Dendritic cell treated with granulocyte-macrophage colony-stimulating factor and Interleukin-4, amounts not matched to agents 40 ng/mL and 50 ng/mL, for 4 days (primary cell): Measurements from ENCODE around the gene CHAMP1.
"Not testable (repeated sequence)": the region's sequence is repeated elsewhere in the genome, so short reads cannot be mapped to it uniquely, and the experiment has no call there.

Experiments
- H3K27ac Mint-ChIP-seq: one replicate; pipeline ENCODE4 v1.8.0; 2022; ENCODE audit warnings: mild to moderate bottlenecking, mixed read lengths
- H3K27me3 Mint-ChIP-seq: one replicate; pipeline ENCODE4 v1.8.0; 2022; ENCODE audit warnings: mild to moderate bottlenecking, mixed read lengths
- H3K36me3 Mint-ChIP-seq: one replicate; pipeline ENCODE4 v1.8.0; 2022; ENCODE audit warnings: low read depth, mixed read lengths
- H3K4me1 Mint-ChIP-seq: one replicate; pipeline ENCODE4 v1.8.0; 2022; ENCODE audit warnings: low read depth, mixed read lengths
- H3K4me3 Mint-ChIP-seq: one replicate; pipeline ENCODE4 v1.8.0; 2022; ENCODE audit warnings: mild to moderate bottlenecking, moderate library complexity, mixed read lengths
- H3K9me3 Mint-ChIP-seq: one replicate; pipeline ENCODE4 v1.8.0; 2022; ENCODE audit warnings: mixed read lengths
- intact Hi-C: fragments of 100-400 bp; cut with micrococcal nuclease; formaldehyde crosslinking; loops from one replicate; pipeline ENCODE4 v1.15.0; 2022

Gene CHAMP1

GRCh38 chr13:114333881-114334280, 19.6 kb downstream of the CHAMP1 start:
- H3K36me3 Mint-ChIP-seq, H3K4me3 Mint-ChIP-seq, H3K9me3 Mint-ChIP-seq, H3K27me3 Mint-ChIP-seq, intact Hi-C loops, H3K27ac Mint-ChIP-seq, H3K4me1 Mint-ChIP-seq: not testable (repeated sequence)

- Mint-ChIP-seq H3K27me3 (no peaks in the 10 kb centered on the region), H3K4me3 (no peak overlapping the region), H3K27ac (no peak overlapping the region), H3K4me1 (peaks cover 4% of the 10 kb centered on the region), H3K36me3 (peaks cover 3% of the 10 kb centered on the region), H3K9me3 (no peaks in the 10 kb centered on the region)
- intact Hi-C loops = no loop called here
These were observed 20.2 kb downstream of the CHAMP1 start for GRCh38 chr13:114334305-114335053.

- H3K9me3 Mint-ChIP-seq, intact Hi-C loops, H3K4me1 Mint-ChIP-seq, H3K27ac Mint-ChIP-seq, H3K36me3 Mint-ChIP-seq, H3K27me3 Mint-ChIP-seq, H3K4me3 Mint-ChIP-seq: not testable (repeated sequence)
These were observed 22.2 kb downstream of the CHAMP1 start for GRCh38 chr13:114336457-114336856.

GRCh38 chr13:114338959-114339358, 24.7 kb downstream of the CHAMP1 start:
- intact Hi-C loops = no loop called here
- H3K4me3 Mint-ChIP-seq = no peak overlapping the region

GRCh38 chr13:114339857-114340534, 25.7 kb downstream of the CHAMP1 start:
- no peak overlapping the region for H3K4me3 Mint-ChIP-seq
- no peak overlapping the region for H3K27ac Mint-ChIP-seq
- peaks cover under 1% of the 10 kb centered on the region for H3K27me3 Mint-ChIP-seq
- intact Hi-C loops = no loop called here
- peaks cover 5% of the 10 kb centered on the region for H3K4me1 Mint-ChIP-seq
- H3K36me3 Mint-ChIP-seq = no peaks in the 10 kb centered on the region
- no peaks in the 10 kb centered on the region for H3K9me3 Mint-ChIP-seq

More at GRCh38 chr13:114338959-114339358, 24.7 kb downstream of the CHAMP1 start:
- no peaks in the 10 kb centered on the region for H3K36me3 Mint-ChIP-seq
- peaks cover 7% of the 10 kb centered on the region for H3K4me1 Mint-ChIP-seq
- no peaks in the 10 kb centered on the region for H3K27me3 Mint-ChIP-seq
- H3K27ac Mint-ChIP-seq = no peak overlapping the region
- H3K9me3 Mint-ChIP-seq = no peaks in the 10 kb centered on the region

GRCh38 chr13:114341003-114341777, 26.9 kb downstream of the CHAMP1 start:
- intact Hi-C loops = no loop called here
- peaks cover 5% of the 10 kb centered on the region for H3K4me1 Mint-ChIP-seq
- no peaks in the 10 kb centered on the region for H3K36me3 Mint-ChIP-seq
- H3K4me3 Mint-ChIP-seq = no peak overlapping the region
- H3K27me3 Mint-ChIP-seq = peaks cover 4% of the 10 kb centered on the region
- no peak overlapping the region for H3K27ac Mint-ChIP-seq
- no peaks in the 10 kb centered on the region for H3K9me3 Mint-ChIP-seq

GRCh38 chr13:114347256-114347655, 33.0 kb downstream of the CHAMP1 start:
- H3K36me3 Mint-ChIP-seq, H3K27ac Mint-ChIP-seq, H3K9me3 Mint-ChIP-seq, H3K4me3 Mint-ChIP-seq, H3K4me1 Mint-ChIP-seq, intact Hi-C loops: not testable (repeated sequence)
- peaks cover 30% of the 10 kb centered on the region for H3K27me3 Mint-ChIP-seq

- H3K27ac Mint-ChIP-seq, H3K9me3 Mint-ChIP-seq, H3K4me3 Mint-ChIP-seq, intact Hi-C loops, H3K4me1 Mint-ChIP-seq, H3K36me3 Mint-ChIP-seq: not testable (repeated sequence)
- peaks cover 23% of the 10 kb centered on the region for H3K27me3 Mint-ChIP-seq
These were observed 38.5 kb downstream of the CHAMP1 start for GRCh38 chr13:114352763-114353162.

- intact Hi-C loops, H3K27ac Mint-ChIP-seq, H3K36me3 Mint-ChIP-seq, H3K9me3 Mint-ChIP-seq, H3K4me3 Mint-ChIP-seq, H3K4me1 Mint-ChIP-seq: not testable (repeated sequence)
- H3K27me3 Mint-ChIP-seq = peaks cover 21% of the 10 kb centered on the region
These were observed 39.1 kb downstream of the CHAMP1 start for GRCh38 chr13:114353382-114353781.
